ENCODE measurements around the gene VDAC1. TPM values are rescaled to one million over a fixed set of nuclear protein-coding genes. Genes with fewer than 3 reads are reported as not detected.

Gene VDAC1
- total and polyA plus RNA-seq, 2 donors (not counting 1 experiment from before 2014, with no cell fraction given) = 202 to 281 TPM

- H3K9ac ChIP-seq (ENCODE audit: insufficient read depth, low read length) = no peak overlapping the region
- H4K20me1 ChIP-seq (ENCODE audit: control insufficient read depth, extremely low read depth, insufficient read depth, low read length) = no peaks in the 10 kb centered on the region
- no peaks in the 10 kb centered on the region for H3K79me2 ChIP-seq (ENCODE audit: control insufficient read depth, insufficient read depth, low read length)
- peaks cover 9% of the 10 kb centered on the region for H3K27me3 ChIP-seq (ENCODE audit: control insufficient read depth, insufficient read depth, low read length)
- no peak for DNase-seq (ENCODE audit: low read depth in 2 of 2)
- H2AFZ ChIP-seq (ENCODE audit: low read length) = no peak overlapping the region
- H3K4me1 ChIP-seq (ENCODE audit: control insufficient read depth, extremely low read depth, insufficient read depth, low read length) = no peaks in the 10 kb centered on the region
- no peak for TF ChIP-seq CTCF (conservative IDR thresholded peaks at IDR 0.05 in 1 of 2, IDR thresholded peaks at IDR 0.05 in 1 of 2; ENCODE audit: low read depth in 1 of 2, low read length in 2 of 2)
- TF ChIP-seq EZH2 (IDR thresholded peaks at IDR 0.05; ENCODE audit: low read length, missing control alignments) = no peak
- no peak overlapping the region for H3K27ac ChIP-seq (ENCODE audit: insufficient read depth, low read length)
- H3K9me3 ChIP-seq (ENCODE audit: control insufficient read depth, insufficient read depth, low read depth, low read length) = no peaks in the 10 kb centered on the region
- H3K4me3 ChIP-seq (replicated peaks in 1 of 4; ENCODE audit: control extremely low read depth in 1 of 4, insufficient read depth in 1 of 4, low read depth in 3 of 4, low read length in 4 of 4) = no peak overlapping the region
- no peak overlapping the region for H3K4me2 ChIP-seq (ENCODE audit: extremely low read depth, insufficient read depth, low read length)
- H3K36me3 ChIP-seq (ENCODE audit: control insufficient read depth, insufficient read depth, low read length) = no peaks in the 10 kb centered on the region
Measured at GRCh38 chr5:134053314-134053839, 48.6 kb upstream of the VDAC1 start.

GRCh38 chr5:134051305-134051704, 46.5 kb upstream of the VDAC1 start:
- H3K27me3 ChIP-seq (ENCODE audit: control insufficient read depth, insufficient read depth, low read length) = peaks cover 9% of the 10 kb centered on the region
- no peak for DNase-seq (ENCODE audit: low read depth in 2 of 2)

DNA sequence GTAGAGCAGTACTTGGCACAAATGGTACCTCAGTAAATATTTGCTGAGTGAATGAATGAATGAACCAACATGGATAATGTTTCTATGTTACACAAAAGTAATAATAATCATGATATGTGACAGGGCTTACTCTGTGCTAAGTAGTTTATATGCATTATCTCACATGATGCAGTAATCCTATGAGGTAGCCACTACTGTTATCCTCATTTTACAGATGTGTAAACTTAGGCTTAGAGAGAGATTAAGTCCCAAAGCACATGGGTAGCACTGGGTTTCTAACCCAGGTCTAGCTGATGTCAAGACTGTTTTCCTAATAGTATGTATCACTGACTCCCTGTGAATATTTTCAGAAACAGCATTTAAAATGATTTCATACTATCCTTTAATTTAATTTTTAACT, 44.1 kb upstream of the VDAC1 start:
- Histone ChIP-seq H3K4me3 (replicated peaks in 1 of 4; ENCODE audit: control extremely low read depth in 1 of 4, insufficient read depth in 1 of 4, low read depth in 3 of 4, low read length in 4 of 4) (no peak overlapping the region), H2AFZ (ENCODE audit: low read length) (no peak overlapping the region), H3K4me2 (ENCODE audit: extremely low read depth, insufficient read depth, low read length) (no peak overlapping the region), H3K27ac (ENCODE audit: insufficient read depth, low read length) (no peak overlapping the region), H3K36me3 (ENCODE audit: control insufficient read depth, insufficient read depth, low read length) (no peaks in the 10 kb centered on the region), H3K4me1 (ENCODE audit: control insufficient read depth, extremely low read depth, insufficient read depth, low read length) (no peaks in the 10 kb centered on the region), H3K79me2 (ENCODE audit: control insufficient read depth, insufficient read depth, low read length) (no peaks in the 10 kb centered on the region), H3K9me3 (ENCODE audit: control insufficient read depth, insufficient read depth, low read depth, low read length) (no peaks in the 10 kb centered on the region), H4K20me1 (ENCODE audit: control insufficient read depth, extremely low read depth, insufficient read depth, low read length) (no peaks in the 10 kb centered on the region), H3K27me3 (ENCODE audit: control insufficient read depth, insufficient read depth, low read length) (peaks cover 15% of the 10 kb centered on the region), H3K9ac (ENCODE audit: insufficient read depth, low read length) (no peak overlapping the region)
- TF ChIP-seq CTCF (conservative IDR thresholded peaks at IDR 0.05 in 1 of 2, IDR thresholded peaks at IDR 0.05 in 1 of 2; ENCODE audit: low read depth in 1 of 2, low read length in 2 of 2) = no peak
- TF ChIP-seq EZH2 (IDR thresholded peaks at IDR 0.05; ENCODE audit: low read length, missing control alignments) = no peak
- DNase-seq (ENCODE audit: low read depth in 2 of 2) = no peak

More at GRCh38 chr5:134051305-134051704, 46.5 kb upstream of the VDAC1 start:
- H3K4me3 ChIP-seq (replicated peaks in 1 of 4; ENCODE audit: control extremely low read depth in 1 of 4, insufficient read depth in 1 of 4, low read depth in 3 of 4, low read length in 4 of 4) = no peak overlapping the region
- H3K9ac ChIP-seq (ENCODE audit: insufficient read depth, low read length) = no peak overlapping the region
- TF ChIP-seq EZH2 (IDR thresholded peaks at IDR 0.05; ENCODE audit: low read length, missing control alignments) = no peak
- no peak for TF ChIP-seq CTCF (conservative IDR thresholded peaks at IDR 0.05 in 1 of 2, IDR thresholded peaks at IDR 0.05 in 1 of 2; ENCODE audit: low read depth in 1 of 2, low read length in 2 of 2)
- no peaks in the 10 kb centered on the region for H3K79me2 ChIP-seq (ENCODE audit: control insufficient read depth, insufficient read depth, low read length)
- H4K20me1 ChIP-seq (ENCODE audit: control insufficient read depth, extremely low read depth, insufficient read depth, low read length) = no peaks in the 10 kb centered on the region
- no peaks in the 10 kb centered on the region for H3K36me3 ChIP-seq (ENCODE audit: control insufficient read depth, insufficient read depth, low read length)
- H3K4me2 ChIP-seq (ENCODE audit: extremely low read depth, insufficient read depth, low read length) = no peak overlapping the region
- H2AFZ ChIP-seq (ENCODE audit: low read length) = no peak overlapping the region
- H3K27ac ChIP-seq (ENCODE audit: insufficient read depth, low read length) = no peak overlapping the region
- no peaks in the 10 kb centered on the region for H3K4me1 ChIP-seq (ENCODE audit: control insufficient read depth, extremely low read depth, insufficient read depth, low read length)
- H3K9me3 ChIP-seq (ENCODE audit: control insufficient read depth, insufficient read depth, low read depth, low read length) = no peaks in the 10 kb centered on the region

Measured in fibroblast of lung (primary cell).